ENCODE data around the gene FTCDNL1.

Gene FTCDNL1

DNA sequence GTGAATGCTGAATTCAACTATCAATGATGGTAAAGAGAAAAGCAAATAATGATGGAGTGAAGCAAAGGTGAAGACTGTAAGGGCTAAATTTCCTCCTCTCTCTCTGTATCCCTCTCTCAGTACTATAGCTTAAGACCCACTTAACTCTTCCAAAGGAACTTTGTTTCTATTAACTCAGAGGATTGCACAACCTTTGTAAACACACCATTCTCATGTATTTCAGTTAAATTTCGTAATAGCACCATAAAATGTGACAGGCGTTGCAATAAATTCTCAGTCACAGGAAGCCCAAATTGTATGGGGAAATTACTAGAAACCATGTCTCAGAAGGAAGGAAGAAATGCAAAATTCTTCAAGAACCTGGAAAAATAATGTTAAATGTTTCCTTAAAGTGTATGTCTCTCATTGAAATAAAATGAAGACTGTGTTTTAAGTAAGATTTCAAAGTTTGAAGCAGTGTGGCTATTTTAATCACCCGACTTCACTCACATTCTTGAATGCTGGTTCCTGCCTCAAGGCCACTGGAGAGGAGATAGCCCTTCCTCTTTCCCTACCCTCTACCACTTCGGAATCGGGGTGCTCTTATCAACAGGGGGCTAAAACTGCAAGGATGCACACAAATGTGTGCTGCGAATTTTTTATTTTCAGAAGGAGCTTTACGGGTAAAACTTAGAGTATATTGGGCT, 112.1 kb downstream of the FTCDNL1 start (continued):
- TF ChIP-seq, protein P1, sequence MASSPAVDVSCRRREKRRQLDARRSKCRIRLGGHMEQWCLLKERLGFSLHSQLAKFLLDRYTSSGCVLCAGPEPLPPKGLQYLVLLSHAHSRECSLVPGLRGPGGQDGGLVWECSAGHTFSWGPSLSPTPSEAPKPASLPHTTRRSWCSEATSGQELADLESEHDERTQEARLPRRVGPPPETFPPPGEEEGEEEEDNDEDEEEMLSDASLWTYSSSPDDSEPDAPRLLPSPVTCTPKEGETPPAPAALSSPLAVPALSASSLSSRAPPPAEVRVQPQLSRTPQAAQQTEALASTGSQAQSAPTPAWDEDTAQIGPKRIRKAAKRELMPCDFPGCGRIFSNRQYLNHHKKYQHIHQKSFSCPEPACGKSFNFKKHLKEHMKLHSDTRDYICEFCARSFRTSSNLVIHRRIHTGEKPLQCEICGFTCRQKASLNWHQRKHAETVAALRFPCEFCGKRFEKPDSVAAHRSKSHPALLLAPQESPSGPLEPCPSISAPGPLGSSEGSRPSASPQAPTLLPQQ (tag by site-specific recombination; IDR thresholded peaks at IDR 0.05) = peak; percentile 71
- TF ChIP-seq, protein P2, sequence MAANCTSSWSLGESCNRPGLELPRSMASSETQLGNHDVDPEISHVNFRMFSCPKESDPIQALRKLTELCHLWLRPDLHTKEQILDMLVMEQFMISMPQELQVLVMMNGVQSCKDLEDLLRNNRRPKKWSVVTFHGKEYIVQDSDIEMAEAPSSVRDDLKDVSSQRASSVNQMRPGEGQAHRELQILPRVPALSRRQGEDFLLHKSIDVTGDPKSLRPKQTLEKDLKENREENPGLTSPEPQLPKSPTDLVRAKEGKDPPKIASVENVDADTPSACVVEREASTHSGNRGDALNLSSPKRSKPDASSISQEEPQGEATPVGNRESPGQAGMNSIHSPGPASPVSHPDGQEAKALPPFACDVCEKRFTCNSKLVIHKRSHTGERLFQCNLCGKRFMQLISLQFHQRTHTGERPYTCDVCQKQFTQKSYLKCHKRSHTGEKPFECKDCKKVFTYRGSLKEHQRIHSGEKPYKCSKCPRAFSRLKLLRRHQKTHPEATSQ (tag by site-specific recombination; IDR thresholded peaks at IDR 0.05) = no peak
- TF ChIP-seq ZNF324 (tag by site-specific recombination; IDR thresholded peaks at IDR 0.05) = no peak
- no peak for TF ChIP-seq KLF9 (tag by site-specific recombination; IDR thresholded peaks at IDR 0.05; ENCODE audit: low read depth)
- TF ChIP-seq ZNF629 (tag by site-specific recombination; IDR thresholded peaks at IDR 0.05) = no peak
- no peak for TF ChIP-seq KLF7 (tag by site-specific recombination; IDR thresholded peaks at IDR 0.05; ENCODE audit: borderline replicate concordance)
- TF ChIP-seq ZNF626 (tag by site-specific recombination; IDR thresholded peaks at IDR 0.05) = no peak
- no peak for TF ChIP-seq RBAK (tag by site-specific recombination; IDR thresholded peaks at IDR 0.05)
- TF ChIP-seq ZNF157 (tag by site-specific recombination; IDR thresholded peaks at IDR 0.05) = no peak
- TF ChIP-seq, protein P3, sequence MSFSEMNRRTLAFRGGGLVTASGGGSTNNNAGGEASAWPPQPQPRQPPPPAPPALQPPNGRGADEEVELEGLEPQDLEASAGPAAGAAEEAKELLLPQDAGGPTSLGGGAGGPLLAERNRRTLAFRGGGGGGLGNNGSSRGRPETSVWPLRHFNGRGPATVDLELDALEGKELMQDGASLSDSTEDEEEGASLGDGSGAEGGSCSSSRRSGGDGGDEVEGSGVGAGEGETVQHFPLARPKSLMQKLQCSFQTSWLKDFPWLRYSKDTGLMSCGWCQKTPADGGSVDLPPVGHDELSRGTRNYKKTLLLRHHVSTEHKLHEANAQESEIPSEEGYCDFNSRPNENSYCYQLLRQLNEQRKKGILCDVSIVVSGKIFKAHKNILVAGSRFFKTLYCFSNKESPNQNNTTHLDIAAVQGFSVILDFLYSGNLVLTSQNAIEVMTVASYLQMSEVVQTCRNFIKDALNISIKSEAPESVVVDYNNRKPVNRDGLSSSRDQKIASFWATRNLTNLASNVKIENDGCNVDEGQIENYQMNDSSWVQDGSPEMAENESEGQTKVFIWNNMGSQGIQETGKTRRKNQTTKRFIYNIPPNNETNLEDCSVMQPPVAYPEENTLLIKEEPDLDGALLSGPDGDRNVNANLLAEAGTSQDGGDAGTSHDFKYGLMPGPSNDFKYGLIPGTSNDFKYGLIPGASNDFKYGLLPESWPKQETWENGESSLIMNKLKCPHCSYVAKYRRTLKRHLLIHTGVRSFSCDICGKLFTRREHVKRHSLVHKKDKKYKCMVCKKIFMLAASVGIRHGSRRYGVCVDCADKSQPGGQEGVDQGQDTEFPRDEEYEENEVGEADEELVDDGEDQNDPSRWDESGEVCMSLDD (tag by site-specific recombination; IDR thresholded peaks at IDR 0.05) = no peak
- TF ChIP-seq ZNF514 (tag by site-specific recombination; IDR thresholded peaks at IDR 0.05) = no peak
- TF ChIP-seq SALL2 (tag by site-specific recombination; IDR thresholded peaks at IDR 0.05; ENCODE audit: borderline replicate concordance) = no peak
- no peak for TF ChIP-seq ZNF37A (tag by site-specific recombination; IDR thresholded peaks at IDR 0.05)
- no peak for TF ChIP-seq PRDM1 (tag by site-specific recombination; IDR thresholded peaks at IDR 0.05)
- no peak for TF ChIP-seq ZNF138 (tag by site-specific recombination; IDR thresholded peaks at IDR 0.05; ENCODE audit: borderline replicate concordance)
- no peak for TF ChIP-seq ZNF596 (tag by site-specific recombination; IDR thresholded peaks at IDR 0.05)
- TF ChIP-seq KLF1 (tag by site-specific recombination; IDR thresholded peaks at IDR 0.05) = no peak
- TF ChIP-seq ZNF76 (tag by site-specific recombination; IDR thresholded peaks at IDR 0.05; ENCODE audit: borderline replicate concordance, low read depth) = no peak
- no peak for TF ChIP-seq ZNF133 (tag by site-specific recombination; IDR thresholded peaks at IDR 0.05)
- TF ChIP-seq ZNF560 (tag by site-specific recombination; IDR thresholded peaks at IDR 0.05; ENCODE audit: borderline replicate concordance) = no peak
- no peak for TF ChIP-seq ZNF416 (tag by site-specific recombination; IDR thresholded peaks at IDR 0.05)
- TF ChIP-seq ZNF266 (tag by site-specific recombination; IDR thresholded peaks at IDR 0.05; ENCODE audit: low read depth) = no peak
- no peak for TF ChIP-seq ZNF777 (tag by site-specific recombination; IDR thresholded peaks at IDR 0.05; ENCODE audit: borderline replicate concordance)
- TF ChIP-seq, protein P4, sequence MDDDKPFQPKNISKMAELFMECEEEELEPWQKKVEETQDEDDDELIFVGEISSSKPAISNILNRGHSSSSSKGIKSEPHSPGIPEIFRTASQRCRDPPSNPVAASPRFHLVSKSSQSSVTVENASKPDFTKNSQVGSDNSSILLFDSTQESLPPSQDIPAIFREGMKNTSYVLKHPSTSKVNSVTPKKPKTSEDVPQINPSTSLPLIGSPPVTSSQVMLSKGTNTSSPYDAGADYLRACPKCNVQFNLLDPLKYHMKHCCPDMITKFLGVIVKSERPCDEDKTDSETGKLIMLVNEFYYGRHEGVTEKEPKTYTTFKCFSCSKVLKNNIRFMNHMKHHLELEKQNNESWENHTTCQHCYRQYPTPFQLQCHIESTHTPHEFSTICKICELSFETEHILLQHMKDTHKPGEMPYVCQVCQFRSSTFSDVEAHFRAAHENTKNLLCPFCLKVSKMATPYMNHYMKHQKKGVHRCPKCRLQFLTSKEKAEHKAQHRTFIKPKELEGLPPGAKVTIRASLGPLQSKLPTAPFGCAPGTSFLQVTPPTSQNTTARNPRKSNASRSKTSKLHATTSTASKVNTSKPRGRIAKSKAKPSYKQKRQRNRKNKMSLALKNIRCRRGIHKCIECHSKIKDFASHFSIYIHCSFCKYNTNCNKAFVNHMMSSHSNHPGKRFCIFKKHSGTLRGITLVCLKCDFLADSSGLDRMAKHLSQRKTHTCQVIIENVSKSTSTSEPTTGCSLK (tag by site-specific recombination; IDR thresholded peaks at IDR 0.05) = no peak

Data from HEK293 (cell line).